ENCODE measurements around the gene OAT. TPM values are rescaled to one million over a fixed set of nuclear protein-coding genes. Genes with fewer than 3 reads are reported as not detected.

The OAT gene
- total RNA-seq, 6 experiments from 2014 or later = 126 to 158 (median 137) TPM

- DNase-seq = no peak
- no peak overlapping the region for H3K27ac Mint-ChIP-seq
- H3K4me3 Mint-ChIP-seq = no peak overlapping the region
- TF ChIP-seq CTCF (IDR thresholded peaks at IDR 0.05) = no peak
- H3K36me3 Mint-ChIP-seq (ENCODE audit: low read depth) = no peaks in the 10 kb centered on the region
- H3K4me1 Mint-ChIP-seq (ENCODE audit: low read depth) = no peaks in the 10 kb centered on the region
- H3K27me3 Mint-ChIP-seq (ENCODE audit: insufficient read depth) = peaks cover 37% of the 10 kb centered on the region
- no peaks in the 10 kb centered on the region for H3K9me3 Mint-ChIP-seq
These were observed 43.0 kb downstream of the OAT start for GRCh38 chr10:124375691-124376090.

- Mint-ChIP-seq H3K27ac (no peak overlapping the region), H3K36me3 (ENCODE audit: low read depth) (no peaks in the 10 kb centered on the region), H3K27me3 (ENCODE audit: insufficient read depth) (peaks cover 37% of the 10 kb centered on the region), H3K4me3 (no peak overlapping the region), H3K4me1 (ENCODE audit: low read depth) (no peaks in the 10 kb centered on the region), H3K9me3 (no peaks in the 10 kb centered on the region)
- DNase-seq = no peak
- no peak for TF ChIP-seq CTCF (IDR thresholded peaks at IDR 0.05)
These were observed 43.4 kb downstream of the OAT start for GRCh38 chr10:124375353-124375614.

GRCh38 chr10:124374535-124375352, 44.0 kb downstream of the OAT start:
- Mint-ChIP-seq H3K27me3 (ENCODE audit: insufficient read depth) (peaks cover 37% of the 10 kb centered on the region), H3K4me1 (ENCODE audit: low read depth) (no peaks in the 10 kb centered on the region), H3K27ac (no peak overlapping the region), H3K9me3 (no peaks in the 10 kb centered on the region), H3K4me3 (no peak overlapping the region), H3K36me3 (ENCODE audit: low read depth) (no peaks in the 10 kb centered on the region)
- no peak for TF ChIP-seq CTCF (IDR thresholded peaks at IDR 0.05)
- no peak for DNase-seq

- no peak overlapping the region for H3K27ac Mint-ChIP-seq
- no peaks in the 10 kb centered on the region for H3K36me3 Mint-ChIP-seq (ENCODE audit: low read depth)
- H3K27me3 Mint-ChIP-seq (ENCODE audit: insufficient read depth) = peaks cover 35% of the 10 kb centered on the region
- H3K4me1 Mint-ChIP-seq (ENCODE audit: low read depth) = no peaks in the 10 kb centered on the region
- no peak for TF ChIP-seq CTCF (IDR thresholded peaks at IDR 0.05)
- no peaks in the 10 kb centered on the region for H3K9me3 Mint-ChIP-seq
- no peak overlapping the region for H3K4me3 Mint-ChIP-seq
- DNase-seq = no peak
These were observed 45.8 kb downstream of the OAT start for GRCh38 chr10:124372899-124373298.

- no peaks in the 10 kb centered on the region for H3K9me3 Mint-ChIP-seq
- H3K4me3 Mint-ChIP-seq = no peak overlapping the region
- peaks cover 36% of the 10 kb centered on the region for H3K27me3 Mint-ChIP-seq (ENCODE audit: insufficient read depth)
- no peaks in the 10 kb centered on the region for H3K4me1 Mint-ChIP-seq (ENCODE audit: low read depth)
- no peak for DNase-seq
- TF ChIP-seq CTCF (IDR thresholded peaks at IDR 0.05) = no peak
- no peak overlapping the region for H3K27ac Mint-ChIP-seq
- no peaks in the 10 kb centered on the region for H3K36me3 Mint-ChIP-seq (ENCODE audit: low read depth)
These were observed 48.3 kb downstream of the OAT start for GRCh38 chr10:124370426-124370825.

Data from HFFc6 (cell line).